CD14-positive monocyte (primary cell): ENCODE results near the gene H6PD. TPM values are rescaled to one million over a fixed set of nuclear protein-coding genes. Genes with fewer than 3 reads are reported as not detected.

Source experiments
- DNase-seq, 3 donors: peaks; one replicate each; pipeline ENCODE4 v3.0.0-alpha.2; 2011 to 2022
- H2AFZ ChIP-seq: 2 replicates; pipeline ENCODE4 v1.6.0; 2012; ENCODE audit warnings: mild to moderate bottlenecking, low read depth, low read length, inconsistent platforms; ENCODE audit not compliant: insufficient read depth, poor library complexity, severe bottlenecking
- H3K27ac ChIP-seq, 2 donors: 1 replicate in 1 of 2; 2 replicates in 1 of 2; pipeline ENCODE4 v1.5.1; 2012 to 2013; ENCODE audit warnings: low read length in 2 of 2, control low read depth in 1 of 2, inconsistent platforms in 1 of 2, low read depth in 1 of 2, mild to moderate bottlenecking in 1 of 2
- H3K27me3 ChIP-seq, 2 donors: one replicate each; pipeline versions ENCODE4 v1.6.0 to v1.6.1; 2011 to 2013; ENCODE audit warnings: low read length in 2 of 2; ENCODE audit not compliant: control insufficient read depth in 2 of 2, insufficient read depth in 2 of 2
- H3K36me3 ChIP-seq, 2 donors: replicated peaks in 1 of 2; 1 replicate in 1 of 2; 2 replicates in 1 of 2; pipeline versions ENCODE4 v1.5.1 to v1.6.1; 2012 to 2013; ENCODE audit warnings: low read length in 2 of 2, control low read depth in 1 of 2, inconsistent platforms in 1 of 2, mild to moderate bottlenecking in 1 of 2; ENCODE audit not compliant: insufficient read depth in 2 of 2, control insufficient read depth in 1 of 2
- H3K4me1 ChIP-seq, 2 donors: 1 replicate in 1 of 2; 2 replicates in 1 of 2; pipeline versions ENCODE4 v1.5.1 to v1.6.1; 2012 to 2013; ENCODE audit warnings: low read length in 2 of 2, control low read depth in 1 of 2, inconsistent platforms in 1 of 2, mild to moderate bottlenecking in 1 of 2, moderate library complexity in 1 of 2; ENCODE audit not compliant: insufficient read depth in 2 of 2, control insufficient read depth in 1 of 2
- H3K4me2 ChIP-seq: replicated peaks from 2 replicates; pipeline ENCODE3; 2012; ENCODE audit warnings: low read length, moderate library complexity, mild to moderate bottlenecking; ENCODE audit not compliant: poor library complexity, severe bottlenecking; ENCODE audit errors: extremely low read depth
- H3K4me3 ChIP-seq, 3 experiments: fragments of 200-600 bp in 1 of 3; sonication (generic) in 1 of 3; replicated peaks in 1 of 3; 1 replicate in 2 of 3; 2 replicates in 1 of 3; pipeline ENCODE4 v1.5.1; 2011 to 2013; ENCODE audit warnings: low read length in 3 of 3, mild to moderate bottlenecking in 3 of 3, control low read depth in 2 of 3, low read depth in 2 of 3, inconsistent platforms in 1 of 3, moderate library complexity in 1 of 3
- H3K79me2 ChIP-seq: 2 replicates; pipeline ENCODE4 v1.6.0; 2012; ENCODE audit warnings: mild to moderate bottlenecking, control low read depth, inconsistent platforms, low read length, moderate library complexity; ENCODE audit not compliant: insufficient read depth
- H3K9ac ChIP-seq: 2 replicates; pipeline ENCODE4 v1.6.0; 2017; ENCODE audit warnings: low read length, mild to moderate bottlenecking; ENCODE audit not compliant: insufficient read depth, poor library complexity, severe bottlenecking
- H3K9me3 ChIP-seq, 2 donors: replicated peaks in 1 of 2; 1 replicate in 1 of 2; 2 replicates in 1 of 2; pipeline versions ENCODE4 v1.5.1 to v1.6.1; 2012 to 2013; ENCODE audit warnings: low read length in 2 of 2, control low read depth in 1 of 2; ENCODE audit not compliant: control insufficient read depth in 1 of 2, insufficient read depth in 1 of 2
- H4K20me1 ChIP-seq: 2 replicates; pipeline ENCODE4 v1.6.0; 2012; ENCODE audit warnings: mild to moderate bottlenecking, low read length, control low read depth, moderate library complexity; ENCODE audit not compliant: insufficient read depth
- H3K27ac Mint-ChIP-seq, 7 donors: one replicate each; pipeline ENCODE4 v1.8.0; 2020; ENCODE audit warnings: mild to moderate bottlenecking in 7 of 7, mixed read lengths in 7 of 7, moderate library complexity in 6 of 7, inconsistent platforms in 2 of 7
- H3K27me3 Mint-ChIP-seq, 3 donors: one replicate each; pipeline ENCODE4 v1.8.0; 2021 to 2022; ENCODE audit warnings: low read depth in 3 of 3, mild to moderate bottlenecking in 3 of 3, mixed read lengths in 3 of 3, moderate library complexity in 3 of 3, inconsistent platforms in 1 of 3
- H3K36me3 Mint-ChIP-seq, 2 donors: one replicate each; pipeline ENCODE4 v1.8.0; 2020; ENCODE audit warnings: mixed read lengths in 2 of 2, inconsistent platforms in 1 of 2, mild to moderate bottlenecking in 1 of 2
- H3K4me1 Mint-ChIP-seq: one replicate; pipeline ENCODE4 v1.8.0; 2020; ENCODE audit warnings: mild to moderate bottlenecking, mixed read lengths
- H3K4me3 Mint-ChIP-seq, 2 donors: one replicate each; pipeline ENCODE4 v1.8.0; 2020; ENCODE audit warnings: mild to moderate bottlenecking in 2 of 2, mixed read lengths in 2 of 2, moderate library complexity in 1 of 2
- H3K9me3 Mint-ChIP-seq, 7 donors: one replicate each; pipeline ENCODE4 v1.8.0; 2020 to 2022; ENCODE audit warnings: mixed read lengths in 7 of 7, mild to moderate bottlenecking in 6 of 7, moderate library complexity in 6 of 7, inconsistent platforms in 2 of 7
- WGBS: methylation state at CpG from one replicate; pipeline ENCODE4 v1.1.5; 2013; ENCODE audit warnings: missing lambda C conversion rate; ENCODE audit not compliant: insufficient coverage; 5-methylcytosine and 5-hydroxymethylcytosine counted together
- intact Hi-C, 2 donors: fragments of 100-400 bp; cut with micrococcal nuclease; formaldehyde crosslinking; loops; one replicate each; pipeline versions ENCODE4 v1.15.0 to v1.15.1; 2023
- polyA plus RNA-seq, 3 donors: library from polyadenylated mRNA; depleted of rRNA in 1 of 3; unstranded in 2 of 3; stranded (reverse) in 1 of 3; fragments of 300-500 nt in 2 of 3; fragments of >200 nt in 1 of 3; fragmentation: Illumina TruSeq in 2 of 3; gene quantifications; 1 replicate in 2 of 3; 2 replicates in 1 of 3; pipeline ENCODE4 v1.2.3, GENCODE V29; 2012 to 2021
- TF ChIP-seq, protein P1 (sequence below): fragments of 200-600 bp; IDR thresholded peaks from one replicate; pipeline ENCODE4 v1.8.0; 2022; ENCODE audit warnings: antibody characterized with exemption, mild to moderate bottlenecking

The H6PD gene
- polyA plus RNA-seq, 3 donors, result 8.6 to 15.9 (median 11.4) TPM

DNA sequence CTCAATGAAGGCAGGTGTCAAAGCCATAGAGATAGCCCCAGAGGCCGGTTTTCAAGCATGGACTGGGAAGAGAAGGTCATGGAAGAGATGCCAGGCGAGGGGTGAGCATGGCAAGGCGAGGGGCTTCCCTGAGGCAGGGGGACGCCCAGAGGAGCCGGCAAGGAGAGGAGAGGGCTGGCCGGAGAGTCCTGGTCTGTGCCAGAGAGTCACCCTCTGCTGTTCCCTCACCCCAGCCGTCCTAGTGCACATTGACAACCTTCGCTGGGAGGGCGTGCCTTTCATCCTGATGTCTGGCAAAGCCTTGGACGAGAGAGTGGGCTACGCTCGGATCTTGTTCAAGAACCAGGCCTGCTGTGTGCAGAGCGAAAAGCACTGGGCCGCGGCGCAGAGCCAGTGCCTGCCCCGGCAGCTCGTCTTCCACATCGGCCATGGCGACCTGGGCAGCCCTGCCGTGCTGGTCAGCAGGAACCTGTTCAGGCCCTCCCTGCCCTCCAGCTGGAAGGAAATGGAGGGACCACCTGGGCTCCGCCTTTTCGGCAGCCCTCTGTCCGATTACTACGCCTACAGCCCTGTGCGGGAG, 28.8 kb downstream of the H6PD start:
- intact Hi-C loops, result no loop called here
- H3K27me3 ChIP-seq, result no peaks in the 10 kb centered on the region
- peaks cover 6 to 14% (median 14%) of the 10 kb centered on the region in 7 donors for H3K9me3 Mint-ChIP-seq
- WGBS, result 96% methylated on average over 26 of the region's 26 CpGs
- no peak overlapping the region for H3K27ac ChIP-seq
- H3K4me3 Mint-ChIP-seq, result no peak overlapping the region
- no peaks in the 10 kb centered on the region for H3K79me2 ChIP-seq
- H3K4me3 ChIP-seq, result no peak overlapping the region
- no peak overlapping the region for H3K4me2 ChIP-seq
- H3K9me3 ChIP-seq, result peaks cover 0 to 9% of the 10 kb centered on the region in 2 donors
- no peak overlapping the region for H2AFZ ChIP-seq
- H3K27ac Mint-ChIP-seq, result peak overlapping the region in 2 of 7 donors; percentile 32 to 64
- TF ChIP-seq, protein P1, sequence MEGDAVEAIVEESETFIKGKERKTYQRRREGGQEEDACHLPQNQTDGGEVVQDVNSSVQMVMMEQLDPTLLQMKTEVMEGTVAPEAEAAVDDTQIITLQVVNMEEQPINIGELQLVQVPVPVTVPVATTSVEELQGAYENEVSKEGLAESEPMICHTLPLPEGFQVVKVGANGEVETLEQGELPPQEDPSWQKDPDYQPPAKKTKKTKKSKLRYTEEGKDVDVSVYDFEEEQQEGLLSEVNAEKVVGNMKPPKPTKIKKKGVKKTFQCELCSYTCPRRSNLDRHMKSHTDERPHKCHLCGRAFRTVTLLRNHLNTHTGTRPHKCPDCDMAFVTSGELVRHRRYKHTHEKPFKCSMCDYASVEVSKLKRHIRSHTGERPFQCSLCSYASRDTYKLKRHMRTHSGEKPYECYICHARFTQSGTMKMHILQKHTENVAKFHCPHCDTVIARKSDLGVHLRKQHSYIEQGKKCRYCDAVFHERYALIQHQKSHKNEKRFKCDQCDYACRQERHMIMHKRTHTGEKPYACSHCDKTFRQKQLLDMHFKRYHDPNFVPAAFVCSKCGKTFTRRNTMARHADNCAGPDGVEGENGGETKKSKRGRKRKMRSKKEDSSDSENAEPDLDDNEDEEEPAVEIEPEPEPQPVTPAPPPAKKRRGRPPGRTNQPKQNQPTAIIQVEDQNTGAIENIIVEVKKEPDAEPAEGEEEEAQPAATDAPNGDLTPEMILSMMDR, result no peak
- H3K4me1 ChIP-seq, result no peaks in the 10 kb centered on the region
- no peaks in the 10 kb centered on the region for H3K27me3 Mint-ChIP-seq
- no peak for DNase-seq
- H3K4me1 Mint-ChIP-seq, result peaks cover 6% of the 10 kb centered on the region
- H3K36me3 Mint-ChIP-seq, result peaks cover 56 to 75% of the 10 kb centered on the region in 2 donors
- peaks cover 38 to 60% of the 10 kb centered on the region in 2 donors for H3K36me3 ChIP-seq
- H3K9ac ChIP-seq, result no peak overlapping the region
- peaks cover 22% of the 10 kb centered on the region for H4K20me1 ChIP-seq

DNA sequence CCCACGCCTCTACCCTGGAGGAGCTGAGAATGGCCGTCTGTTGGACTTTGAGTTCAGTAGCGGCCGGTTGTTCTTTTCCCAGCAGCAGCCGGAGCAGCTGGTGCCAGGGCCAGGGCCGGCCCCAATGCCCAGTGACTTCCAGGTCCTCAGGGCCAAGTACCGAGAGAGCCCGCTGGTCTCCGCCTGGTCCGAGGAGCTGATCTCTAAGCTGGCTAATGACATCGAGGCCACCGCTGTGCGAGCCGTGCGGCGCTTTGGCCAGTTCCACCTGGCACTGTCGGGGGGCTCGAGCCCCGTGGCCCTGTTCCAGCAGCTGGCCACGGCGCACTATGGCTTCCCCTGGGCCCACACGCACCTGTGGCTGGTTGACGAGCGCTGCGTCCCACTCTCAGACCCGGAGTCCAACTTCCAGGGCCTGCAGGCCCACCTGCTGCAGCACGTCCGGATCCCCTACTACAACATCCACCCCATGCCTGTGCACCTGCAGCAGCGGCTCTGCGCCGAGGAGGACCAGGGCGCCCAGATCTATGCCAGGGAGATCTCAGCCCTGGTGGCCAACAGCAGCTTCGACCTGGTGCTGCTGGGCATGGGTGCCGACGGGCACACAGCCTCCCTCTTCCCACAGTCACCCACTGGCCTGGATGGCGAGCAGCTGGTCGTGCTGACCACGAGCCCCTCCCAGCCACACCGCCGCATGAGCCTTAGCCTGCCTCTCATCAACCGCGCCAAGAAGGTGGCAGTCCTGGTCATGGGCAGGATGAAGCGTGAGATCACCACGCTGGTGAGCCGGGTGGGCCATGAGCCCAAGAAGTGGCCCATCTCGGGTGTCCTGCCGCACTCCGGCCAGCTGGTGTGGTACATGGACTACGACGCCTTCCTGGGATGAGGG, 29.7 kb downstream of the H6PD start:
- DNase-seq, result no peak
- H3K4me1 Mint-ChIP-seq, result peaks cover 6% of the 10 kb centered on the region
- intact Hi-C loops, result no loop called here
- TF ChIP-seq, protein P1, result no peak
- WGBS, result 95% methylated on average over 47 of the region's 50 CpGs
- H3K9me3 Mint-ChIP-seq, result peaks cover 0 to 8% (median 6%) of the 10 kb centered on the region in 7 donors
- no peak overlapping the region for H3K27ac ChIP-seq
- H3K4me3 Mint-ChIP-seq, result no peak overlapping the region
- H3K4me2 ChIP-seq, result no peak overlapping the region
- no peaks in the 10 kb centered on the region for H3K4me1 ChIP-seq
- peaks cover 21% of the 10 kb centered on the region for H4K20me1 ChIP-seq
- peaks cover 0 to 3% of the 10 kb centered on the region in 2 donors for H3K9me3 ChIP-seq
- no peak overlapping the region for H3K4me3 ChIP-seq
- H3K36me3 Mint-ChIP-seq, result peaks cover 57 to 78% of the 10 kb centered on the region in 2 donors
- H3K27ac Mint-ChIP-seq, result no peak overlapping the region
- H3K27me3 ChIP-seq, result no peaks in the 10 kb centered on the region
- H3K79me2 ChIP-seq, result no peaks in the 10 kb centered on the region
- H2AFZ ChIP-seq, result no peak overlapping the region
- H3K36me3 ChIP-seq, result peaks cover 38 to 64% of the 10 kb centered on the region in 2 donors
- no peak overlapping the region for H3K9ac ChIP-seq
- H3K27me3 Mint-ChIP-seq, result no peaks in the 10 kb centered on the region
